Measurements from ENCODE around the gene NEDD9.

DNA sequence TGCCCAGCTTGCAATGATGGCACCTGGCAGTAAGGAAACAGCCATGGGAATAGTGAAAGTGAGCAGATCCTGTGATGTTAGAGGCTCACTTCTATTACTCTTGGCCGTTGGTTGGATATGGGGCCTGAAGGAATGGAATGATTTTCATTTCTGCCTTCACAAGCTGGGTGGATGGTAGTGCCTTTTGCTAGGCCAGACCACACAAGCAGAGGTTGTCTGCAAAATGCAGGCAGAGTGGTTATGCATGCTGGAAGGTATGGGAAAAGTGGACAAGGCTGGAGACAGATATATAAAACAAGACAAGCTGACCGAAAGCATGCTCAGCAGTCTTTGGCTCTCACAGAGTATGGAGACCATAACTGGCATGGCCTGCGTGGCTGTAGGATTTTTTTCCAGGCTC is 70.2 kb downstream of the NEDD9 start:
- TF ChIP-seq HNF4A (conservative IDR thresholded peaks at IDR 0.05) (no peak), FOXA1 (IDR thresholded peaks at IDR 0.05) (no peak), CTCF (IDR thresholded peaks at IDR 0.05; ENCODE audit: low read depth, low read length, missing input control) (no peak), TAF1 (conservative IDR thresholded peaks at IDR 0.05) (no peak), ATF3 (IDR thresholded peaks at IDR 0.05) (no peak), YY1 (IDR thresholded peaks at IDR 0.05) (no peak), RAD21 (IDR thresholded peaks at IDR 0.05) (no peak)
- TF ChIP-seq, protein P1, sequence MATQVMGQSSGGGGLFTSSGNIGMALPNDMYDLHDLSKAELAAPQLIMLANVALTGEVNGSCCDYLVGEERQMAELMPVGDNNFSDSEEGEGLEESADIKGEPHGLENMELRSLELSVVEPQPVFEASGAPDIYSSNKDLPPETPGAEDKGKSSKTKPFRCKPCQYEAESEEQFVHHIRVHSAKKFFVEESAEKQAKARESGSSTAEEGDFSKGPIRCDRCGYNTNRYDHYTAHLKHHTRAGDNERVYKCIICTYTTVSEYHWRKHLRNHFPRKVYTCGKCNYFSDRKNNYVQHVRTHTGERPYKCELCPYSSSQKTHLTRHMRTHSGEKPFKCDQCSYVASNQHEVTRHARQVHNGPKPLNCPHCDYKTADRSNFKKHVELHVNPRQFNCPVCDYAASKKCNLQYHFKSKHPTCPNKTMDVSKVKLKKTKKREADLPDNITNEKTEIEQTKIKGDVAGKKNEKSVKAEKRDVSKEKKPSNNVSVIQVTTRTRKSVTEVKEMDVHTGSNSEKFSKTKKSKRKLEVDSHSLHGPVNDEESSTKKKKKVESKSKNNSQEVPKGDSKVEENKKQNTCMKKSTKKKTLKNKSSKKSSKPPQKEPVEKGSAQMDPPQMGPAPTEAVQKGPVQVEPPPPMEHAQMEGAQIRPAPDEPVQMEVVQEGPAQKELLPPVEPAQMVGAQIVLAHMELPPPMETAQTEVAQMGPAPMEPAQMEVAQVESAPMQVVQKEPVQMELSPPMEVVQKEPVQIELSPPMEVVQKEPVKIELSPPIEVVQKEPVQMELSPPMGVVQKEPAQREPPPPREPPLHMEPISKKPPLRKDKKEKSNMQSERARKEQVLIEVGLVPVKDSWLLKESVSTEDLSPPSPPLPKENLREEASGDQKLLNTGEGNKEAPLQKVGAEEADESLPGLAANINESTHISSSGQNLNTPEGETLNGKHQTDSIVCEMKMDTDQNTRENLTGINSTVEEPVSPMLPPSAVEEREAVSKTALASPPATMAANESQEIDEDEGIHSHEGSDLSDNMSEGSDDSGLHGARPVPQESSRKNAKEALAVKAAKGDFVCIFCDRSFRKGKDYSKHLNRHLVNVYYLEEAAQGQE (IDR thresholded peaks at IDR 0.05) = no peak
- TF ChIP-seq, protein P2, sequence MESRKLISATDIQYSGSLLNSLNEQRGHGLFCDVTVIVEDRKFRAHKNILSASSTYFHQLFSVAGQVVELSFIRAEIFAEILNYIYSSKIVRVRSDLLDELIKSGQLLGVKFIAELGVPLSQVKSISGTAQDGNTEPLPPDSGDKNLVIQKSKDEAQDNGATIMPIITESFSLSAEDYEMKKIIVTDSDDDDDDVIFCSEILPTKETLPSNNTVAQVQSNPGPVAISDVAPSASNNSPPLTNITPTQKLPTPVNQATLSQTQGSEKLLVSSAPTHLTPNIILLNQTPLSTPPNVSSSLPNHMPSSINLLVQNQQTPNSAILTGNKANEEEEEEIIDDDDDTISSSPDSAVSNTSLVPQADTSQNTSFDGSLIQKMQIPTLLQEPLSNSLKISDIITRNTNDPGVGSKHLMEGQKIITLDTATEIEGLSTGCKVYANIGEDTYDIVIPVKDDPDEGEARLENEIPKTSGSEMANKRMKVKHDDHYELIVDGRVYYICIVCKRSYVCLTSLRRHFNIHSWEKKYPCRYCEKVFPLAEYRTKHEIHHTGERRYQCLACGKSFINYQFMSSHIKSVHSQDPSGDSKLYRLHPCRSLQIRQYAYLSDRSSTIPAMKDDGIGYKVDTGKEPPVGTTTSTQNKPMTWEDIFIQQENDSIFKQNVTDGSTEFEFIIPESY (IDR thresholded peaks at IDR 0.05) = no peak

Data from liver (tissue), 3 donors.